ENCODE data around the gene RAB42.

RAB42 gene

GRCh38 chr1:28642056-28642846, 50.2 kb downstream of the RAB42 start:
- TF ChIP-seq YY1 (IDR thresholded peaks at IDR 0.05; ENCODE audit: insufficient read depth, insufficient read length) (no peak), ZNF274 (IDR thresholded peaks at IDR 0.05; ENCODE audit: low read depth, low read length) (no peak), SUZ12 (IDR thresholded peaks at IDR 0.05; ENCODE audit: extremely low read depth, insufficient read depth, insufficient read length) (no peak)
- DNase-seq (ENCODE audit: low read depth, low spot score) = peak; percentile 49
- Histone ChIP-seq H3K9ac (ENCODE audit: insufficient read length, low read depth) (peak overlapping the region; percentile 99), H3K4me3 (ENCODE audit: insufficient read length, low read depth) (peak overlapping the region; percentile 89), H3K9me3 (ENCODE audit: insufficient read depth, low read length) (no peaks in the 10 kb centered on the region), H3K36me3 (ENCODE audit: insufficient read depth, insufficient read length, low read length) (peaks cover 18% of the 10 kb centered on the region), H3K27me3 (ENCODE audit: insufficient read depth, insufficient read length) (no peaks in the 10 kb centered on the region), H3K4me1 (ENCODE audit: insufficient read depth, insufficient read length) (peaks cover 1% of the 10 kb centered on the region)

DNA sequence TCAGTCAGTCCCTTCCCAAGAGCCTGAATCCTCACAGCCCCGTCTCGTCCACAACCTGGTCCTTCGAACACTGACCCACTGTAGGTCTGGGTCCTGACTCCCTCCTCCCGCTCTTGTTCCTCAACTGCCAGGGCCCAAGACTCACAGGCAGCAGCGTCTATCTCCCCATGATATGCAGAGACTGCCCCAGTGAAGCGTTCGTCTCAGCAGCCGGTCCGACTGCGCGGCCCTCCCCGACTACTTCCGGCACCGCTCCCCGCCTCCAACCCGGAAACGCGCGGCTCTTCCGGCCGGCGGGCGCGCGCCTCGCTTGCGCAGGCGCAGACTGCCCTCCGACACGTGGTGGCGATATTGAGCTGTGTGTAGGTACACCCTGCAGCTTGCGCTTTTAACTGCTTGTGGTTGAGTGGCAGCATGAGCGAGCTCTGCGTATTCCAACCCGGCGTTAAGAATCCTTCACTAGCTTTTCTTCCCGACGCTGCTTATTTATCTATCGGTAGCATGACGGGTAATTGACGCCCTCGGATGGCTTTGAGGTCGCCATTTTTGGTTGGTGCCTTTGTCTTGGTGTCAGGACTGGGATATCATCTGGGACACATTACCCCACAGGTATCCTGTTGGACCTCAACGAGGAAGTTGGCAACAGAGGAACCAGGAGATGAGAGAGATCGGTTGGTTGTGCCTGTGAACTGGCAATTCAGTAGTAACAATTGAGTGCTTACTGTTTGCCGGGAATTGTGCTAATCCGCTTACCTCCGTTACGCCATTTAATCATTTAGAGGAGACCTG, 51.0 kb downstream of the RAB42 start, which contains the start of gene TAF12:
TAF12 (minus strand) TSS at position 221 of the 789 bp plus-strand sequence. CDS start 20,986 bp downstream, outside the sequence.
- peak within 1 kb of the TSS; percentile 89 for H3K4me3 ChIP-seq (ENCODE audit: insufficient read length, low read depth)
- H3K9me3 ChIP-seq (ENCODE audit: insufficient read depth, low read length) = no peaks in the 10 kb centered on the region
- no peaks in the 10 kb centered on the region for H3K27me3 ChIP-seq (ENCODE audit: insufficient read depth, insufficient read length)
- TF ChIP-seq ZNF274 (IDR thresholded peaks at IDR 0.05; ENCODE audit: low read depth, low read length) = no peak
- TF ChIP-seq YY1 (IDR thresholded peaks at IDR 0.05; ENCODE audit: insufficient read depth, insufficient read length) = no peak
- TF ChIP-seq SUZ12 (IDR thresholded peaks at IDR 0.05; ENCODE audit: extremely low read depth, insufficient read depth, insufficient read length) = no peak
- peak within 1 kb of the TSS; percentile 99 for H3K9ac ChIP-seq (ENCODE audit: insufficient read length, low read depth)
- H3K4me1 ChIP-seq (ENCODE audit: insufficient read depth, insufficient read length) = peaks cover 3% of the 10 kb centered on the region
- H3K36me3 ChIP-seq (ENCODE audit: insufficient read depth, insufficient read length, low read length) = peaks cover 16% of the 10 kb centered on the region
- peak; percentile 98 for DNase-seq (ENCODE audit: low read depth, low spot score)

DNA sequence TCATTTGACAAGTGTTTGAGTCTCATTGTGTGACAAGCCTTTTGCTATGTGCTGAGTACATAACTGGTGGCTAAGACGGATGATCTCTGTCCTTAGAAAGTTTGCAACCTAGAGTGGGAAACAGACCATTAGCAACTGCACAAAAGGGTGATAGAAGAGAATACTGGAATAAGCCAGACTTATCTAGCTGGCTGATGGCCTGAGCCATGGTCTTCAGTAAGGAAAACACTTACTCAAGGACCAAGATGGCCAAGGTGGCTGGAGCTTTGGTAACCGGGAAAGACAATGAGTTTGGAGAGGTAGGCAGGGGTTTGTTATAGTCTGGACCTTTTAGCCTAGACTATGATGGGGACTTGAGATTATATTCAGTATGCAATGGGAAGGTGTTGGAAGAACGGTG, 52.4 kb downstream of the RAB42 start:
- TF ChIP-seq SUZ12 (IDR thresholded peaks at IDR 0.05; ENCODE audit: extremely low read depth, insufficient read depth, insufficient read length) (no peak), YY1 (IDR thresholded peaks at IDR 0.05; ENCODE audit: insufficient read depth, insufficient read length) (no peak), ZNF274 (IDR thresholded peaks at IDR 0.05; ENCODE audit: low read depth, low read length) (no peak)
- Histone ChIP-seq H3K9me3 (ENCODE audit: insufficient read depth, low read length) (no peaks in the 10 kb centered on the region), H3K4me1 (ENCODE audit: insufficient read depth, insufficient read length) (peaks cover 3% of the 10 kb centered on the region), H3K4me3 (ENCODE audit: insufficient read length, low read depth) (no peak overlapping the region), H3K36me3 (ENCODE audit: insufficient read depth, insufficient read length, low read length) (peaks cover 16% of the 10 kb centered on the region), H3K9ac (ENCODE audit: insufficient read length, low read depth) (no peak overlapping the region), H3K27me3 (ENCODE audit: insufficient read depth, insufficient read length) (no peaks in the 10 kb centered on the region)
- no peak for DNase-seq (ENCODE audit: low read depth, low spot score)
